HEK293T (cell line): ENCODE data around the gene CDC42SE1.

Source experiments
- ARNT ChIP-seq: fragments of 450-650 bp; IDR thresholded peaks from 2 replicates; pipeline ENCODE4 v1.6.1; 2017; ENCODE audit warnings: mild to moderate bottlenecking
- FOXA1 ChIP-seq: fragments of 450-650 bp; IDR thresholded peaks from 2 replicates; pipeline ENCODE4 v1.6.1; 2016; ENCODE audit warnings: mild to moderate bottlenecking
- SP1 ChIP-seq: fragments of 450-650 bp; IDR thresholded peaks from 2 replicates; pipeline ENCODE4 v1.6.1; 2017
- TARDBP ChIP-seq: fragments of 450-650 bp; IDR thresholded peaks from 2 replicates; pipeline ENCODE4 v1.6.1; 2016
- TF ChIP-seq, protein P1 (sequence below): fragments of 450-650 bp; IDR thresholded peaks from 2 replicates; pipeline ENCODE4 v1.6.1; 2016

GRCh38 chr1:151108331-151108730, 48.9 kb upstream of the CDC42SE1 start:
- TF ChIP-seq, protein P1, sequence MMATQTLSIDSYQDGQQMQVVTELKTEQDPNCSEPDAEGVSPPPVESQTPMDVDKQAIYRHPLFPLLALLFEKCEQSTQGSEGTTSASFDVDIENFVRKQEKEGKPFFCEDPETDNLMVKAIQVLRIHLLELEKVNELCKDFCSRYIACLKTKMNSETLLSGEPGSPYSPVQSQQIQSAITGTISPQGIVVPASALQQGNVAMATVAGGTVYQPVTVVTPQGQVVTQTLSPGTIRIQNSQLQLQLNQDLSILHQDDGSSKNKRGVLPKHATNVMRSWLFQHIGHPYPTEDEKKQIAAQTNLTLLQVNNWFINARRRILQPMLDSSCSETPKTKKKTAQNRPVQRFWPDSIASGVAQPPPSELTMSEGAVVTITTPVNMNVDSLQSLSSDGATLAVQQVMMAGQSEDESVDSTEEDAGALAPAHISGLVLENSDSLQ: no peak
- TF ChIP-seq TARDBP: no peak
- TF ChIP-seq FOXA1: no peak
- TF ChIP-seq SP1: no peak
- no peak for TF ChIP-seq ARNT
